HCT116 (cell line): ENCODE measurements around the gene UFSP2. TPM values are rescaled to one million over a fixed set of nuclear protein-coding genes. Genes with fewer than 3 reads are reported as not detected.

Source experiments
- total RNA-seq: library from RNA; stranded (reverse); gene quantifications from one replicate; pipeline ENCODE4 v1.2.1, GENCODE V29; 2021; ENCODE audit not compliant: unreplicated experiment

The UFSP2 gene
- total RNA-seq, 1 experiment from 2014 or later = 29.4 TPM

Other genes with a start within 250 kb of the UFSP2 start
- gene CFAP97, start 222.0 kb downstream of the UFSP2 start, total RNA-seq = 57.7 TPM
- 20.9 TPM for gene SNX25, start 216.4 kb downstream of the UFSP2 start, total RNA-seq
- 2.9 TPM for gene LRP2BP, start 30.0 kb downstream of the UFSP2 start, total RNA-seq
- gene ANKRD37, start 29.1 kb downstream of the UFSP2 start, total RNA-seq = 29.9 TPM
- 2.7 TPM for gene CCDC110, start 45.8 kb upstream of the UFSP2 start, total RNA-seq
- gene PDLIM3, start 109.5 kb upstream of the UFSP2 start, total RNA-seq = 11.5 TPM